Activated T-cell treated with anti-CD3 and anti-CD28 coated beads, Interleukin-2, amount 50 U/mL, for 48 hours (primary cell): ENCODE results near the gene ZMYND10.
A peak's percentile ranks its signal among the peaks of the same experiment; 100 is the strongest.

Experiments
- DNase-seq, 2 experiments: peaks; one replicate each; pipeline ENCODE4 v3.0.0-alpha.2; 2020

ZMYND10 gene

GRCh38 chr3:50345586-50346234, at the start of gene ZMYND10:
ZMYND10 (minus strand) TSS chr3:50345732; CDS start chr3:50345579, 153 bp downstream.
- peak; percentile 85 to 87 for DNase-seq

GRCh38 chr3:50393061-50393460, 47.5 kb upstream of the ZMYND10 start:
- no peak for DNase-seq

- DNase-seq, result no peak
Measured at GRCh38 chr3:50392101-50392715, 46.7 kb upstream of the ZMYND10 start.

GRCh38 chr3:50390508-50391224, 45.1 kb upstream of the ZMYND10 start:
- no peak for DNase-seq

GRCh38 chr3:50389414-50389767, 43.9 kb upstream of the ZMYND10 start:
- DNase-seq, result no peak

GRCh38 chr3:50388720-50389413, 43.3 kb upstream of the ZMYND10 start:
- no peak for DNase-seq

GRCh38 chr3:50388016-50388719, 42.6 kb upstream of the ZMYND10 start:
- DNase-seq, result no peak

GRCh38 chr3:50385754-50386153, 40.2 kb upstream of the ZMYND10 start:
- DNase-seq, result no peak

- DNase-seq, result no peak
Measured at GRCh38 chr3:50383750-50384149, 38.2 kb upstream of the ZMYND10 start.

- no peak for DNase-seq
Measured at GRCh38 chr3:50382722-50383121, 37.2 kb upstream of the ZMYND10 start.

GRCh38 chr3:50381383-50381782, 35.9 kb upstream of the ZMYND10 start:
- DNase-seq, result no peak

GRCh38 chr3:50380405-50381085, 35.0 kb upstream of the ZMYND10 start:
- DNase-seq, result no peak

GRCh38 chr3:50378757-50379156, 33.2 kb upstream of the ZMYND10 start:
- DNase-seq, result no peak

GRCh38 chr3:50378024-50378423, 32.5 kb upstream of the ZMYND10 start:
- no peak for DNase-seq

GRCh38 chr3:50375258-50375931, 29.9 kb upstream of the ZMYND10 start:
- no peak for DNase-seq

- DNase-seq, result no peak
Measured at GRCh38 chr3:50374363-50375257, 29.1 kb upstream of the ZMYND10 start.

GRCh38 chr3:50373146-50374051, 27.9 kb upstream of the ZMYND10 start:
- DNase-seq, result no peak

- DNase-seq, result no peak
Measured at GRCh38 chr3:50372349-50372748, 26.8 kb upstream of the ZMYND10 start.

- no peak for DNase-seq
Measured at GRCh38 chr3:50371133-50371685, 25.7 kb upstream of the ZMYND10 start.
